Stomach (tissue), 4 donors: ENCODE results near the gene PPP1R1A.

Source experiments
- EP300 ChIP-seq: sonication (generic); formaldehyde crosslinking; IDR thresholded peaks from one replicate; pipeline ENCODE4 v1.6.1; 2017; ENCODE audit warnings: antibody characterized with exemption
- POLR2A ChIP-seq, 4 donors: fragments of 450-650 bp; IDR thresholded peaks; one replicate each; pipeline ENCODE4 v1.6.1; 2016; ENCODE audit warnings: antibody characterized with exemption in 4 of 4, control low read depth in 2 of 4, mild to moderate bottlenecking in 1 of 4, moderate library complexity in 1 of 4
- TF ChIP-seq, protein P1 (sequence below), 7 experiments: fragments of 450-650 bp in 4 of 7; fragments of 200-600 bp in 3 of 7; sonication (generic) in 3 of 7; IDR thresholded peaks; one replicate each; pipeline ENCODE4 v1.5.1; 2016 to 2019; ENCODE audit warnings: antibody characterized with exemption in 7 of 7, control low read depth in 2 of 7, mild to moderate bottlenecking in 1 of 7

DNA sequence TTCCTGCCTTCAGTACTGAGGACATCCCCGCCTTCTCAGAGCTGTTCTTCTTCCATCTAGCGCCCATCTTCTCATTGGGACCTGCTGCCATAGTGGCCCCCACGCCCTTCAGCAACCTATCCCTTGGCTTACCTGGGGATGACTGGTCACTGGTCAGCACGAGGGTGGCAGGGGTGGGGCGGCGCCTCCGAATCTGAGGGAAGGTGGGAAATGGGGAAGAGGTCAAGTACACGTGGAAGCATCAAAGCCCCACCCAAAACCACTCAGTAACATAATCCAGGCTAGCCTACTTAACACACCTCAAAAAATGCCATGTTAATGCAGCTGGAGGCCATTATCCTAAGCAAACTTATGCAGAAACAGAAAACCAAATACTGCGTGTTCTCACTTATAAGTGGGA lies 4.3 kb downstream of the PPP1R1A start:
- no peak for TF ChIP-seq POLR2A (IDR thresholded peaks at IDR 0.05)
- TF ChIP-seq, protein P1, sequence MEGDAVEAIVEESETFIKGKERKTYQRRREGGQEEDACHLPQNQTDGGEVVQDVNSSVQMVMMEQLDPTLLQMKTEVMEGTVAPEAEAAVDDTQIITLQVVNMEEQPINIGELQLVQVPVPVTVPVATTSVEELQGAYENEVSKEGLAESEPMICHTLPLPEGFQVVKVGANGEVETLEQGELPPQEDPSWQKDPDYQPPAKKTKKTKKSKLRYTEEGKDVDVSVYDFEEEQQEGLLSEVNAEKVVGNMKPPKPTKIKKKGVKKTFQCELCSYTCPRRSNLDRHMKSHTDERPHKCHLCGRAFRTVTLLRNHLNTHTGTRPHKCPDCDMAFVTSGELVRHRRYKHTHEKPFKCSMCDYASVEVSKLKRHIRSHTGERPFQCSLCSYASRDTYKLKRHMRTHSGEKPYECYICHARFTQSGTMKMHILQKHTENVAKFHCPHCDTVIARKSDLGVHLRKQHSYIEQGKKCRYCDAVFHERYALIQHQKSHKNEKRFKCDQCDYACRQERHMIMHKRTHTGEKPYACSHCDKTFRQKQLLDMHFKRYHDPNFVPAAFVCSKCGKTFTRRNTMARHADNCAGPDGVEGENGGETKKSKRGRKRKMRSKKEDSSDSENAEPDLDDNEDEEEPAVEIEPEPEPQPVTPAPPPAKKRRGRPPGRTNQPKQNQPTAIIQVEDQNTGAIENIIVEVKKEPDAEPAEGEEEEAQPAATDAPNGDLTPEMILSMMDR (IDR thresholded peaks at IDR 0.05) = no peak
- no peak for TF ChIP-seq EP300
